GM12891 (cell line): ENCODE data around the gene APOLD1.

ENCODE experiments used
- POLR2AphosphoS5 ChIP-seq: IDR thresholded peaks from 2 replicates; pipeline ENCODE4 v1.6.1; 2011; ENCODE audit warnings: low read depth, low read length, control low read depth
- TAF1 ChIP-seq: IDR thresholded peaks from 2 replicates; pipeline ENCODE4 v1.6.1; 2011; ENCODE audit warnings: low read depth, low read length, control low read depth

- TF ChIP-seq POLR2AphosphoS5 (no peak), TAF1 (no peak)
Measured at GRCh38 chr12:12839003-12839395, 53.5 kb downstream of the APOLD1 start.
